Gastroesophageal sphincter (tissue), 4 donors: Measurements from ENCODE around the gene LARP1. TPM values are rescaled to one million over a fixed set of nuclear protein-coding genes. Genes with fewer than 3 reads are reported as not detected.
"Not testable (repeated sequence)": the region's sequence is repeated elsewhere in the genome, so short reads cannot be mapped to it uniquely, and the experiment has no call there.

Experiments used
- ATAC-seq: fragments of 150-250 bp; one replicate; pipeline ENCODE4 v1.9.1; 2016; ENCODE audit warnings: mild to moderate bottlenecking, moderate library complexity
- H3K27ac ChIP-seq, 4 donors: fragments of 200-600 bp; sonication (generic) in 3 of 4; 1 replicate in 3 of 4; 2 replicates in 1 of 4; pipeline ENCODE4 v1.5.1; 2016 to 2019
- H3K27me3 ChIP-seq: fragments of 200-600 bp; sonication (generic); one replicate; pipeline ENCODE4 v1.5.1; 2019
- H3K36me3 ChIP-seq, 2 donors: fragments of 200-600 bp; sonication (generic); one replicate each; pipeline ENCODE4 v1.5.1; 2019; ENCODE audit warnings: control low read depth in 1 of 2
- H3K4me1 ChIP-seq, 3 donors: fragments of 200-600 bp; sonication (generic); 1 replicate in 2 of 3; 2 replicates in 1 of 3; pipeline ENCODE4 v1.5.1; 2016 to 2019; ENCODE audit warnings: control low read depth in 2 of 3
- H3K4me3 ChIP-seq, 2 donors: fragments of 200-600 bp; sonication (generic); one replicate each; pipeline ENCODE4 v1.5.1; 2019; ENCODE audit warnings: mild to moderate bottlenecking in 1 of 2, moderate library complexity in 1 of 2
- H3K9me3 ChIP-seq, 3 donors: fragments of 200-600 bp; sonication (generic); one replicate each; pipeline ENCODE4 v1.5.1; 2017 to 2019; ENCODE audit warnings: control low read depth in 2 of 3
- CTCF ChIP-seq, 4 experiments: fragments of 200-600 bp in 2 of 4; fragments of 450-650 bp in 2 of 4; sonication (generic) in 1 of 4; IDR thresholded peaks; one replicate each; pipeline ENCODE4 v1.5.1; 2017 to 2019; ENCODE audit warnings: antibody characterized with exemption in 4 of 4, mild to moderate bottlenecking in 2 of 4, moderate library complexity in 2 of 4
- EP300 ChIP-seq: sonication (generic); formaldehyde crosslinking; IDR thresholded peaks from one replicate; pipeline ENCODE4 v1.6.1; 2017; ENCODE audit warnings: antibody characterized with exemption, mild to moderate bottlenecking
- POLR2A ChIP-seq, 2 donors: fragments of 450-650 bp; IDR thresholded peaks; one replicate each; pipeline ENCODE4 v1.6.1; 2017; ENCODE audit warnings: antibody characterized with exemption in 2 of 2, mild to moderate bottlenecking in 2 of 2, moderate library complexity in 1 of 2
- POLR2AphosphoS5 ChIP-seq: sonication (generic); formaldehyde crosslinking; IDR thresholded peaks from one replicate; pipeline ENCODE4 v1.6.1; 2017; ENCODE audit warnings: antibody characterized with exemption
- WGBS, 2 donors: methylation state at CpG; one replicate each; pipeline ENCODE4 v1.1.5; 2018; ENCODE audit warnings: low coverage in 1 of 2; 5-methylcytosine and 5-hydroxymethylcytosine counted together
- total RNA-seq, 4 donors: library from RNA; depleted of rRNA; stranded (reverse); fragments of >200 nt; gene quantifications; one replicate each; pipeline ENCODE4 v1.1.0, GENCODE V29; 2016

LARP1 gene
- total RNA-seq, 4 donors from 2014 or later: 64.6 to 118 (median 80.1) TPM

GRCh38 chr5:154829589-154830218 is 74.5 kb downstream of the LARP1 start:
- Histone ChIP-seq H3K4me3 (no peak overlapping the region), H3K4me1 (peaks cover 0 to 20% (median 0%) of the 10 kb centered on the region in 3 donors), H3K27ac (no peak overlapping the region), H3K9me3 (no peaks in the 10 kb centered on the region), H3K27me3 (no peaks in the 10 kb centered on the region), H3K36me3 (peaks cover 0 to 88% of the 10 kb centered on the region in 2 donors)
- 73 to 80% methylated on average over 2 to 3 of the region's 4 CpGs for WGBS, 2 donors
- TF ChIP-seq CTCF (IDR thresholded peaks at IDR 0.05): no peak
- no peak for TF ChIP-seq EP300
- TF ChIP-seq POLR2AphosphoS5: no peak
- no peak for TF ChIP-seq POLR2A (IDR thresholded peaks at IDR 0.05)
- ATAC-seq: no peak

GRCh38 chr5:154830219-154830595 is 75.0 kb downstream of the LARP1 start:
- H3K27ac ChIP-seq: no peak overlapping the region
- 84 to 90% methylated on average over 3 to 7 of the region's 7 CpGs for WGBS, 2 donors
- peaks cover 0 to 84% of the 10 kb centered on the region in 2 donors for H3K36me3 ChIP-seq
- H3K9me3 ChIP-seq: no peaks in the 10 kb centered on the region
- no peak overlapping the region for H3K4me3 ChIP-seq
- ATAC-seq: no peak
- no peak for TF ChIP-seq CTCF (IDR thresholded peaks at IDR 0.05)
- TF ChIP-seq POLR2A (IDR thresholded peaks at IDR 0.05): no peak
- H3K27me3 ChIP-seq: no peaks in the 10 kb centered on the region
- H3K4me1 ChIP-seq: peaks cover 0 to 25% (median 3%) of the 10 kb centered on the region in 3 donors

- ATAC-seq: no peak
- H3K4me1 ChIP-seq: peaks cover 0 to 29% (median 4%) of the 10 kb centered on the region in 3 donors
- H3K27me3 ChIP-seq: no peaks in the 10 kb centered on the region
- no peak overlapping the region for H3K27ac ChIP-seq
- H3K4me3 ChIP-seq: no peak overlapping the region
- H3K9me3 ChIP-seq: no peaks in the 10 kb centered on the region
- WGBS, 2 donors: 100% methylated on average over 3 of the region's 4 CpGs; no CpG with 5 or more reads in 1 of the 2 donors
- H3K36me3 ChIP-seq: peaks cover 0 to 81% of the 10 kb centered on the region in 2 donors
- TF ChIP-seq CTCF (IDR thresholded peaks at IDR 0.05): no peak
- no peak for TF ChIP-seq POLR2AphosphoS5
- no peak for TF ChIP-seq POLR2A (IDR thresholded peaks at IDR 0.05)
- TF ChIP-seq EP300: no peak
These were observed 75.4 kb downstream of the LARP1 start for GRCh38 chr5:154830596-154830995.

GRCh38 chr5:154831451-154831850 is 76.3 kb downstream of the LARP1 start:
- no peaks in the 10 kb centered on the region for H3K27me3 ChIP-seq
- TF ChIP-seq CTCF (IDR thresholded peaks at IDR 0.05): no peak
- no peak for TF ChIP-seq POLR2AphosphoS5
- no peak for TF ChIP-seq EP300
- TF ChIP-seq POLR2A (IDR thresholded peaks at IDR 0.05): no peak
- H3K4me1 ChIP-seq: peaks cover 0 to 37% (median 4%) of the 10 kb centered on the region in 3 donors
- H3K27ac ChIP-seq: peak overlapping the region in 1 of 4 donors; percentile 14
- no peaks in the 10 kb centered on the region for H3K9me3 ChIP-seq
- H3K36me3 ChIP-seq: peaks cover 0 to 73% of the 10 kb centered on the region in 2 donors
- WGBS, 2 donors: 50 to 77% methylated on average over 1 to 7 of the region's 7 CpGs
- ATAC-seq: no peak
- no peak overlapping the region for H3K4me3 ChIP-seq

- H3K36me3 ChIP-seq: peaks cover 0 to 74% of the 10 kb centered on the region in 2 donors
- not testable (repeated sequence) for H3K4me3 ChIP-seq, ATAC-seq, H3K27me3 ChIP-seq, H3K9me3 ChIP-seq
- peak overlapping the region in 1 of 4 donors; percentile 80 for H3K27ac ChIP-seq
- H3K4me1 ChIP-seq: peaks cover 0 to 37% (median 4%) of the 10 kb centered on the region in 3 donors
- 89 to 90% methylated on average over 2 of the region's 3 CpGs for WGBS, 2 donors
These were observed 77.6 kb downstream of the LARP1 start for GRCh38 chr5:154832804-154833203.
